Heart right ventricle (tissue), 16 donors: Measurements from ENCODE around the gene ADCY5. TPM values are rescaled to one million over a fixed set of nuclear protein-coding genes. Genes with fewer than 3 reads are reported as not detected.

Experiments
- ATAC-seq, 8 donors: fragments of 200-7000 bp; cut with Tn5 transposase; one replicate each; pipeline ENCODE4 v1.9.1; 2020; ENCODE audit warnings: mild to moderate bottlenecking in 8 of 8, moderate library complexity in 8 of 8, moderate number of reproducible peaks in 1 of 8
- DNase-seq, 2 donors: peaks; one replicate each; pipeline ENCODE4 v3.0.0-alpha.2; 2020
- H3K27ac ChIP-seq, 10 donors: fragments of 200-600 bp; sonication (generic) in 2 of 10; one replicate each; pipeline versions ENCODE4 v1.5.0 to v1.8.0; 2020 to 2022; ENCODE audit warnings: mild to moderate bottlenecking in 3 of 10
- H3K27me3 ChIP-seq, 7 donors: fragments of 200-600 bp; one replicate each; pipeline ENCODE4 v1.8.0; 2021 to 2022; ENCODE audit warnings: mild to moderate bottlenecking in 2 of 7
- H3K36me3 ChIP-seq, 9 donors: fragments of 200-600 bp; sonication (generic) in 1 of 9; one replicate each; pipeline versions ENCODE4 v1.5.0 to v1.8.0; 2020 to 2022; ENCODE audit warnings: mild to moderate bottlenecking in 2 of 9
- H3K4me1 ChIP-seq, 9 donors: fragments of 200-600 bp; sonication (generic) in 1 of 9; one replicate each; pipeline versions ENCODE4 v1.5.0 to v1.8.0; 2020 to 2022; ENCODE audit warnings: mild to moderate bottlenecking in 4 of 9
- H3K4me3 ChIP-seq, 10 donors: fragments of 200-600 bp; sonication (generic) in 2 of 10; one replicate each; pipeline versions ENCODE4 v1.5.0 to v1.8.0; 2020 to 2022; ENCODE audit warnings: mild to moderate bottlenecking in 7 of 10, moderate library complexity in 2 of 10
- H3K9me3 ChIP-seq, 11 donors: fragments of 200-600 bp in 10 of 11; sonication (generic) in 2 of 11; one replicate each; pipeline versions ENCODE4 v1.5.0 to v1.8.0; 2013 to 2022; ENCODE audit warnings: mild to moderate bottlenecking in 2 of 11, control low read depth in 1 of 11, moderate library complexity in 1 of 11
- CTCF ChIP-seq, 9 donors: fragments of 200-600 bp; sonication (generic) in 2 of 9; IDR thresholded peaks; one replicate each; pipeline versions ENCODE4 v1.5.0 to v1.8.0; 2021 to 2022; ENCODE audit warnings: antibody characterized with exemption in 9 of 9, mild to moderate bottlenecking in 5 of 9, moderate library complexity in 1 of 9
- WGBS, 2 donors: extraction: QIAGEN DNeasy Blood & Tissue Kit; methylation state at CpG; one replicate each; pipeline ENCODE4 v1.1.7; 2013; ENCODE audit warnings: inconsistent platforms in 1 of 2; 5-methylcytosine and 5-hydroxymethylcytosine counted together
- intact Hi-C, 10 donors: fragments of 100-400 bp; cut with DNase I; formaldehyde crosslinking; loops; one replicate each; pipeline versions ENCODE4 v1.11.1 to v1.14.2; 2022
- polyA plus RNA-seq, 2 donors: library from polyadenylated mRNA; stranded (reverse); fragments of 200-250 nt; gene quantifications; one replicate each; pipeline ENCODE4 v1.2.3, GENCODE V29; 2013
- total RNA-seq, 10 donors: library from RNA; stranded (reverse); fragmentation: NEBNext Ultra II Directional in 3 of 10; extraction: Animal tissue kit (Norgen Biotek cat#: 25700) in 3 of 10; gene quantifications; one replicate each; pipeline versions ENCODE4 v1.2.1 to v1.2.4, GENCODE V29; 2021 to 2023
- donor health status: Arrhythmogenic right ventricular cardiomyopathy.
- donor health status: ischemic (EF 13 %, LVEDD 7.1; RV severe dilation, severe dysfunction).
- donor health status: healthy with polysubstance abuse.
- donor health status: DM: no; HTN: yes; CAD: no.
- donor health status: DM: no; HTN: no; CAD: no.
- donor health status: ischemic (EF 25% LVEDD 6.9; RV normal size, moderate dysfunction).
- donor health status: ischemic (EF 25% LVEDD 5.7; RV mildly dilated, moderate dysfunction).
- donor health status: healthy.
- donor health status: DM: yes; HTN: yes; CAD: no.
- donor health status: Ischemic cardiomyopathy.
- donor health status: ischemic (EF 35%, LVEDD 5.7; RV mildly dilated, moderate dysfunction).
- donor health status: nonischemic (EF 11% LVEDD 7.7; RV severe dilation, severe dysfunction).
- donor health status: DM: yes; HTN: yes; CAD: no.
- donor health status: PGD.
- donor health status: ischemic (EF 29% LVEDD 5.4; RV normal size, mild dysfunction).
- donor health status: nonischemic (EF 23%, LVEDD 6.1; RV moderate dilation, normal function).

The ADCY5 gene
- total and polyA plus RNA-seq, 12 donors: 37.2 to 245 (median 198) TPM

GRCh38 chr3:123300056-123300455 is 148.8 kb downstream of the ADCY5 start:
- intact Hi-C loops: no loop called here
- Histone ChIP-seq H3K27me3 (no peaks in the 10 kb centered on the region), H3K4me1 (peaks cover 0 to 22% (median 4%) of the 10 kb centered on the region in 9 donors), H3K4me3 (no peak overlapping the region), H3K27ac (no peak overlapping the region), H3K36me3 (peaks cover 0 to 87% (median 0%) of the 10 kb centered on the region in 9 donors), H3K9me3 (no peaks in the 10 kb centered on the region)
- no peak for TF ChIP-seq CTCF (IDR thresholded peaks at IDR 0.05)
- 90 to 92% methylated on average over 16 of the region's 16 CpGs for WGBS, 2 donors
- no peak for DNase-seq
- ATAC-seq: no peak

GRCh38 chr3:123299581-123299980 is 149.3 kb downstream of the ADCY5 start:
- no peaks in the 10 kb centered on the region for H3K27me3 ChIP-seq
- WGBS, 2 donors: 62 to 77% methylated on average over 8 of the region's 8 CpGs
- no peaks in the 10 kb centered on the region for H3K9me3 ChIP-seq
- intact Hi-C loops: no loop called here
- peaks cover 0 to 19% (median 4%) of the 10 kb centered on the region in 9 donors for H3K4me1 ChIP-seq
- no peak overlapping the region for H3K27ac ChIP-seq
- peaks cover 0 to 90% (median 0%) of the 10 kb centered on the region in 9 donors for H3K36me3 ChIP-seq
- ATAC-seq (no peak), DNase-seq (no peak)
- H3K4me3 ChIP-seq: no peak overlapping the region
- no peak for TF ChIP-seq CTCF (IDR thresholded peaks at IDR 0.05)

- no peaks in the 10 kb centered on the region for H3K9me3 ChIP-seq
- WGBS, 2 donors: 77% methylated on average over 5 of the region's 5 CpGs
- H3K36me3 ChIP-seq: peaks cover 0 to 92% (median 0%) of the 10 kb centered on the region in 9 donors
Measured at GRCh38 chr3:123298903-123299302, 150.0 kb downstream of the ADCY5 start.

GRCh38 chr3:123297627-123297899 is 151.3 kb downstream of the ADCY5 start:
- TF ChIP-seq CTCF (IDR thresholded peaks at IDR 0.05): no peak

More at GRCh38 chr3:123298903-123299302, 150.0 kb downstream of the ADCY5 start:
- DNase-seq (no peak), ATAC-seq (no peak)
- intact Hi-C loops: no loop called here
- Histone ChIP-seq H3K27ac (no peak overlapping the region), H3K27me3 (no peaks in the 10 kb centered on the region), H3K4me3 (no peak overlapping the region), H3K4me1 (peaks cover 0 to 19% (median 4%) of the 10 kb centered on the region in 9 donors)
- no peak for TF ChIP-seq CTCF (IDR thresholded peaks at IDR 0.05)

More at GRCh38 chr3:123297627-123297899, 151.3 kb downstream of the ADCY5 start:
- Histone ChIP-seq H3K9me3 (no peaks in the 10 kb centered on the region), H3K4me3 (no peak overlapping the region), H3K27me3 (no peaks in the 10 kb centered on the region), H3K4me1 (peaks cover 0 to 9% (median under 1%) of the 10 kb centered on the region in 9 donors), H3K36me3 (peaks cover 0 to 91% (median 0%) of the 10 kb centered on the region in 9 donors), H3K27ac (peak overlapping the region in 1 of 10 donors; percentile 18)
- intact Hi-C loops: no loop called here
- ATAC-seq (no peak), DNase-seq (no peak)
- 78% methylated on average over 6 of the region's 6 CpGs for WGBS, 2 donors
